Umbilical cord (tissue), 2 donors: ENCODE data around the gene AKAP6. TPM values are rescaled to one million over a fixed set of nuclear protein-coding genes. Genes with fewer than 3 reads are reported as not detected.

Experiments
- DNase-seq: peaks from one replicate; pipeline ENCODE4 v3.0.0-alpha.2; 2015; ENCODE audit warnings: low spot score
- total RNA-seq: library from RNA; depleted of rRNA; stranded (reverse); fragments of >200 nt; gene quantifications from one replicate; pipeline ENCODE4 v1.2.3, GENCODE V29; 2014; ENCODE audit warnings: low replicate concordance; ENCODE audit not compliant: insufficient read depth

AKAP6 gene
- total RNA-seq, 1 donor from 2014 or later, result 76.3 TPM

DNA sequence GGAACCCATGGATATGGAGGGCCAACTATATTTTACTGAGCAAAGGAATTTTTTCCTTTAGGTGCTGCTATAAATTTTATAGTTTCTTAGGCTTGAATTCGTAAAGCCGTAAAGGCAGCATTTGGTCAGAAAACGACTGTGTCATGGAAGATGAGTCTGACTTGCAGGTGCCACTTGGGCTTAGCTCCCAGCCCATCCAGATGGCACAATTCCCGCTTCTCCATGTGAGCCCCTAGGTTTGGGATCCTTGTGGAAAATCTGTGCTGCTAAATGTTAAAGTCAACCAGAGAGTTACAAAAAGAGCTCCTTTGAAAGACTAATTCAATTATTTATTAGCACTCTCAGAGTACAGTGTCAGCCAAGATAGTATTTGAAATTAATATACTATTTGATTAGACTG, 489.5 kb downstream of the AKAP6 start:
- DNase-seq, result no peak

DNA sequence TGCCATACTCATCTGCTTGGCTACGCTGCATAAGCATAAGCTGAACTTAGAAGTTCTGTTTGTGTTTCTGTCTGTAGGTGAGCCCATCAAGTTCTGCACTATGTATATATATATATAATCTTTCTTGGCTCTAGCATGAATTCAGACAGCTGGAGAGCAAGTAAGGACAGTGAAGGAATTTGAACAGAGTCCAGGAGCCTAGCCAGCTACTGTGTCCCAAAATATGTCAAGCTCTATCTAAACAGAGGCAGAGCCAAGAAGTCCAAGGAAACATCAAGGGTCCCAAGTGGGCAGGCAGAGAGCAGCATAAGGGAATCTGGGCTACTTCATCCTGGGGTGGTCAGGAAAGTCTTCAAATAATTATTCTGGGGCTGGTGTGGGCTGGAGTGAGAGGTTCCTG, 491.1 kb downstream of the AKAP6 start:
- no peak for DNase-seq

DNA sequence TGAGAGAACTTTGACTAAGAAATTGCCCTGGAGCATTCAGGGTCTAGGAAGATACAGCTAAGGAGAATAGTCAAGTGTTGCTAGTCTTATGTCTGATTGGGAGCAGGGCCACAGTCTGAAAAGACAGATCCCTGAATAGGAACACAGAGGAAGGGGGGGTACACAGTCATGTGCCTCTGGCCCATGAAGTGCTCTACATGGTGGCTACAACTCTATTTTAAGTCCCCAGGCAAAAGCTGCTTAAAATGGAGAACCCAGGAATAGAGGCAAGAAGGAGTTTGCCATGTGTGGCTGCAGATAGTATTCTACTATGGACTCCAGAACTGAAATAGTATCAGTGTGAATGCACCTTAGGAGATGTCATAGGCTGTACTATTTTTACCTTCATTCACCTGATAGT, 491.6 kb downstream of the AKAP6 start:
- no peak for DNase-seq

DNA sequence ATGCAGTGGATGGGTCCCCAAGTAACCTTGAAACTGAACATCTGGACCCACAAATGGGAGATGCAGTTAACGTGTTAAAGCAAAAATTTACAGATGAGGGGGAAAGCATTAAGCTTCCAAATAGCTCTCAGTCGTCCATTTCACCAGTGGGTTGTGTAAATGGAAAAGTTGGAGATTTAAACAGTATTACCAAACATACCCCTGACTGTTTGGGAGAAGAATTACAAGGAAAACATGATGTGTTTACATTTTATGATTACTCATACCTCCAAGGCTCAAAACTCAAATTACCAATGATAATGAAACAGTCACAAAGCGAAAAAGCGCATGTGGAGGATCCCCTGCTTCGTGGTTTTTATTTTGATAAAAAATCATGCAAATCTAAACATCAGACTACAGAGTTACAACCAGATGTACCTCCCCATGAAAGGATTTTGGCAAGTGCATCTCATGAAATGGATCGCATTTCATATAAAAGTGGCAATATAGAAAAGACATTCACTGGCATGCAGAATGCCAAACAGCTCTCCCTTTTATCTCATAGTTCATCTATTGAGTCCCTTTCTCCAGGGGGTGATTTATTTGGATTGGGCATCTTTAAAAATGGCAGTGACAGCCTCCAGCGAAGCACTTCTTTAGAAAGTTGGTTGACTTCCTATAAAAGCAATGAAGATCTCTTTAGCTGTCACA, 493.0 kb downstream of the AKAP6 start:
- DNase-seq, result no peak

DNA sequence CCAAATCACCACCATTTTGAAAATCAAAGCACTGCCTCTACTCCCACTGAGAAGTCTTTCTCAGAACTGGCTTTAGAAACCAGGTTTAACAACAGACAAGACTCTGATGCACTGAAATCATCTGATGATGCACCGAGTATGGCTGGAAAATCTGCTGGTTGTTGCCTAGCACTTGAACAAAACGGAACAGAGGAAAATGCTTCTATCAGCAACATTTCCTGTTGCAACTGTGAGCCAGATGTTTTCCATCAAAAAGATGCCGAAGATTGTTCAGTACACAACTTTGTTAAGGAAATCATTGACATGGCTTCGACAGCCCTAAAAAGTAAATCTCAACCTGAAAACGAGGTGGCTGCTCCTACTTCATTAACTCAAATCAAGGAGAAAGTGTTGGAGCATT, 494.6 kb downstream of the AKAP6 start:
- DNase-seq, result no peak

DNA sequence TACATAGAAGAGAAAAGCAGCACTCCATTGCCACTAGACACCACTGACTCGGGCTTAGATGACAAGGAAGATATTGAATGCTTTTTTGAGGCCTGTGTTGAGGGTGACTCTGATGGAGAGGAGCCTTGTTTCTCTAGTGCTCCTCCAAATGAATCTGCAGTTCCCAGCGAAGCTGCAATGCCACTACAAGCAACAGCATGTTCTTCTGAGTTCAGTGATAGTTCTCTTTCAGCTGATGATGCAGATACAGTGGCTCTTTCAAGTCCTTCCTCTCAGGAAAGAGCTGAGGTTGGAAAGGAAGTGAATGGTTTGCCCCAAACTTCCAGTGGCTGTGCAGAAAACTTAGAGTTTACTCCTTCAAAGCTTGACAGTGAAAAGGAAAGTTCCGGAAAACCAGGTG, 495.1 kb downstream of the AKAP6 start:
- no peak for DNase-seq

DNA sequence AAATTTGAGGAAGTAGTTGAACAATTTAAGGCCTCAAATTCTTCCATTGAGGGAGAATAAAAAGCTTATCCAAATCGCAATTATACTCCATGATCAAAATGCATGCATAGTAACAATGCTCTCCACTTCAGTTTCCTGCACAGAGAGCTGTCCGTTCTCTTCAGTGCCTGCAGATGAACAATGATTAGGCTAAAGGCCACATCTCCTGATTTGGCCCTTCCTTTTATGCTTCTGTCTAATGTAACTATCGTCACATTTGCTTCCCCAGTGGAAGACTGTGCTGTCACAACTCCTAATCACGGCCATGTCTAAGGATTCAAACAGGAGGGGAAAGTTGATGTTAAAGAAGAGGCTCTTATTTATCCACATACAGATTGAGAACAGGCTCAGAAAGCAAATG, 496.0 kb downstream of the AKAP6 start:
- no peak for DNase-seq

DNA sequence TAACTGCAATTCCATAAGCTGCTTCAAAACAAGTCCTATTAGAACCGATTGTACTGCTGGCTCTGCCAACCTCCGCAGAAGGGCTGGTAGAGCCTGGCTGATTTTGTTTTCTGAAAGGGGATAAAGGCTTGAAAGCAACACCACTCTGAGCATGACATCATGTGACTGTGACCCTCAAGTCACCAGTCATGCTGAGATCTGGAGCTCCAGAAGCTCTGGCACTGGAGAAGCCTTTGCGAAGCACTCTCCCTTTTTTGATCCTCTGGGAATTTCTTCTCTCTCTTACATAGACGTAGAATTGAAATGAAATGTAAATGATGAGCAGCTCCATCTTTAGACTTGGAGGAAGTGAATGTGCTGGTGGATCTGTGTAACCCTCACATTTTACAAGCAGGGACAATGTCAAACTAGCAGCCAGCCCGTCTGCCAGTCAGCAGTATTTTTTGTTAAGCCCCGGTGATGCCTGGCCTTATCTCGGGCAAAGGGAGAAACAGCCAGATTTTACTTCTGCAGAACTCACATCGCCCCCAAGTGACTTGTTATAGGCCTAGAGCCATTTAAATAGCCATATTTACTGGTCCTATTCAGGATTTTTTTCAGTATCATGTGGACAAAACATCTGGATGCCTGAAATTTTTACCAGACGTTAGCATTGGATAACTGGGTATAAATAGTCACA, 497.4 kb downstream of the AKAP6 start:
- no peak for DNase-seq

DNA sequence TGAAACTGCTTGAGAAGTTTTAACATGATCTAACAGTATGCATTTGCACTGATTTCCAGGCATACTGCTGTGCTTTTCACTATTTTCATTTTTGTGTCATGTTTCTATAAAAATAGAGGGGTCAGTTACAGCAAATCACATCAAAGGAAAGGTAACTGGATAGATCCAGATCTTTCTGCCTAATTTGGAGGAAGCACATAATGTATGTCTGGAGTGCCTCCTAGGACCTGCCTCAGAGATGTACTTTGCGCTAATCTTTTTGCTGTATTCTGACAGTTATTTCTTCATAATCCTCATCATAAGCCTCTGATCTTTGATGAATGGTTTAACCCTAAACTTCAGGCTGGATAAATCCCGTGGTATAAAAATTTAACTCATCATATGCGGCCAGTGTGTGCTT, 498.4 kb downstream of the AKAP6 start:
- DNase-seq, result no peak

DNA sequence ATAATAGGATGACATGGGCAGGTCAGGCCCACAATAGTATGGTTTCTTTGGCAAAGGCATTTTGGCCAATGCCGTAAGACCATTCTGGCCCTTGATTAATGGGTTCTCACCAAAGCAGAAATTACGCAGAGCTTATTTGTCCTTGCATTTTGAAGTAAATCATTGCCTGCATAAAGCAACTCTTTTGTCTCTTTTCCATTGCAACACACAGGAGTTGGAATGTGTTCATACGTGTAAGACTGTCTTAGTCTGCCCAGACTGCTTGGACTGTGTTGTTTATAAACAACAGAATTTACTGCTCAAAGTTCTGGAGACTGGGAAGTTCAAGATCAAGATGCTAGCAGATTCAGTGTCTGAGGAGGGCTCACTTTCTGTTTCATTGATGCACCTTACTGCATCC, 506.8 kb downstream of the AKAP6 start:
- DNase-seq, result no peak

DNA sequence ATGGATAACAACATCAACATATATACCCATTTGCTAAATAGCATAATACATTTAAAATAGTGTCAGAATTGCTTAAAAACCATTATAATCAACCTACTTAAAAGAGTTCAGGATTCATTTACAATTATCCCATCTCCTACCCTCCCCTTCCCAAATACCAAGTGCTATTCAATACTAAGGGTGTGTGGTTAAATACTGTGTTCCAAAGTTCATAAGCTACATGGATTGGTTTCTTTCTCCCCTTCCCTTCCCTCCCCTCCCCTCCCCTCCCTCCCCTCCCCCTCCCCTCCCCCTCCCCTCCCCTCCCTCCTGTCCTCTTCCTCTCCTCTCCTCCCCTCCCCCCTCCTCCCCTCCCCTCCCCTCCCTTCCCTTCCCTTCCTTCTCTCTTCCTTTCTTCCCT, 512.6 kb downstream of the AKAP6 start:
- DNase-seq, result no peak

DNA sequence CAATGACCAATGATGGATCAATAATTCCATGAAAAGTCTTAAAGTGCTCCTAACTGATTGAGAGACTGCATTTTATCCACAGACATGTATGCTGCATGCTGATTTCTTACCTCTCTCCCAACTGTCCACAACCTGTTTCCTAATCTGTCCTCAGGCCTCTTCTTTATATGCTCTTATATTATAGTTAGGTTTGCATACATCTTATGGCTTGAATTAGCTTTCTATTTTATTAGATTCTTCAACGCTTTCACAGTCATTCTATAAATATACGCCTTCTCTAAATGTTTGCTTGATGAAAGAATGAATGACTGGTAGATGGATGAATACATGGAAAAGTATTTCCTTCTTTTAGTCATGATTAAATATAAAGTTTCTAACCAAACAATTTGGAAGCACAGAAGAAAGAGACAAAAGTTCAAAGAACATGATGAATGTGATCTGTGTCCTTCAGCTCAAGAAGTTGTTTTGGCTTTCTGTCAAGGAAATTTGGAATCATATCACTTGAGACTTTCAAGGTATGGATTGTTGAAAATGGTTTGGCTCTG, 517.8 kb downstream of the AKAP6 start:
- DNase-seq, result no peak

DNA sequence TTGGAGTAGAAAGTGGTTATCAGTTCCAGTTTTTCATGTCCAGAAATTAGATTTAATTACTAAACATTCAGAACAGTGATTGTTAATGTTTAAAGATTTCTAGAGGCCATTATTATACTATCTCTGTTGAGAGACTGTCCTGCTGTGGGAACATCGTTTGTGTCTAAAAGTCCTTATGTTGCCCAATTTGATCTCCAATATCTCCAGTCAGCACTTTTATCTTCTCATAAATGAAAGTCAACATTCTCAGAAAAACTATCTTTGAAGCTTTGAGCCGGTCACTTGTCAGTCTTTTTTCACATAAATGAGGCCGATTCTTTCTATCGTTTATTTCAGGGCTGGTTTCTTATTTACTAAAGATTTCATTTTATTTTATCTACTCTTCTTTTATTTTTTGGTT, 518.8 kb downstream of the AKAP6 start:
- no peak for DNase-seq

DNA sequence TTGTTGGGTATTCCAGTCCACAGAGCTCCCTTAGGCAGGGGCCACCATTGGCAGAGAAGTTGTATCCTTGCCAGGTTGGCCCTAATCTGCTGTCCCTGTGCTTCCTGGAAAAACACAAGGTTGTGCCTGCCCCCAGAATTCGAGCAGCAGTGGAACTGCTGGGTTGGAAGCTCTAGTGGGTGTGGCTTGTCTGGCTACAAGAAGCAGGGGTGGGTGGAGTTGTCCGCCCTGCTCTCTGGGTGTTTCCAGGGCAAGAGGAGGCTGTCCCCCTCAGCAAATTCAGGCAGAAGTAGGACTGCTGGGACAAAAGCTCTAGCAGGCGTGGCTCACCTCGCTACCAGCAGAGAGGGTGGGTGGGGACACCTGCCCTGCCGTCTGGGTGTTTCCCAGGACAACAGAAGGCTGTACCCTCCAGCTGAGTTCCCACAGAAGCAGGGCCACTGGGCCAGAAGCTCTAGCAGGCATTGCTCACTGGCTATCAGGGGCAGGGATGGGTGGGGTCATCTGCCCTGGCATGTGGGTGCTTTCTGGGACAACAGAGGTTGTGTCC, 536.8 kb downstream of the AKAP6 start:
- DNase-seq, result no peak

DNA sequence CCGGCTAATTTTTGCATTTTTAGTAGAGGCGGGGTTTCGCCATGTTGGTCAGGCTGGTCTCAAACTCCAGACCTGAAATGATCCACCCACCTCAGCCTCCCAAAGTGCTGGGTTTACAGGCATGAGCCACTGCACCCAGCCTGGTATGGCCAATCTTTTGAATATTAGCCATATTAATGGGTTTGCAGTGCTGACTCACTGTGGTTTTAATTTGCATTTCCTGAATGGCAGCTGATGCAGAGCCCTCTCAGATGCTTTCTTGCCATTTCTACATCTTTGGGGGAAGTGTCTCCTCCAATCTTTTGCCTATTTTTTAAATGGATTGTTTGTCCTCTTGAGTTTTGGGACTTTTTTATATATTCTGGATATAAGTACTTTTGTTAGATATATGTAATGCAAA, 554.1 kb downstream of the AKAP6 start:
- no peak for DNase-seq

Other genes starting within 250 kb of the AKAP6 start
- not detected for gene RNU6-7, start 127.3 kb upstream of the AKAP6 start, total RNA-seq
- not detected for gene RNU6-8, start 126.0 kb upstream of the AKAP6 start, total RNA-seq